Endothelial cell of umbilical vein (primary cell): ENCODE measurements around the gene ZDHHC14. TPM values are rescaled to one million over a fixed set of nuclear protein-coding genes. Genes with fewer than 3 reads are reported as not detected.
A peak's percentile ranks its signal among the peaks of the same experiment; 100 is the strongest.

ENCODE experiments used
- BruUV-seq: library from RNA; stranded (reverse); fragments of 400-500 nt; replicated peaks from 2 replicates; lab custom pipeline; 2021; lab: Mats Ljungman, UMichigan
- CTCF ChIA-PET: fragments of 300-600, 350-600 bp; sonication (Branson Sonifier 250); formaldehyde crosslinking; loops from one replicate; lab custom pipeline; 2021; ENCODE audit warnings: antibody characterized with exemption, inconsistent platforms; lab: Charles Lee
- POLR2A ChIA-PET: fragments of 300-600, 350-600 bp; sonication (Branson Sonifier 250); formaldehyde crosslinking; loops from one replicate; lab custom pipeline; 2021; ENCODE audit warnings: antibody characterized with exemption, inconsistent platforms; lab: Charles Lee
- DNase-seq: peaks from one replicate; pipeline ENCODE4 v3.0.0-alpha.2; 2011; ENCODE audit warnings: low read depth, low spot score
- FAIRE-seq: peaks from 2 replicates; lab custom pipeline; 2011; peaks lifted over from hg19 to GRCh38; lab: Jason Lieb, UNC
- H2AFZ ChIP-seq: 2 replicates; pipeline ENCODE4 v1.6.0; 2012; ENCODE audit warnings: low read depth, low read length, control low read depth, inconsistent platforms
- H3K27ac ChIP-seq: 2 replicates; pipeline ENCODE4 v1.5.1; 2011; ENCODE audit warnings: low read depth, mild to moderate bottlenecking, control low read depth, low read length, moderate library complexity; ENCODE audit not compliant: insufficient read depth
- H3K27me3 ChIP-seq, 2 experiments: 2 replicates each; pipeline versions ENCODE4 v1.6.0 to v1.6.1; 2011; ENCODE audit warnings: low read length in 2 of 2, mixed read lengths in 1 of 2; ENCODE audit not compliant: control insufficient read depth in 2 of 2, insufficient read depth in 2 of 2
- H3K36me3 ChIP-seq, 2 experiments: 2 replicates in 1 of 2; 3 replicates in 1 of 2; pipeline ENCODE4 v1.5.1; 2011; ENCODE audit warnings: low read length in 2 of 2, mild to moderate bottlenecking in 1 of 2, moderate library complexity in 1 of 2; ENCODE audit not compliant: control insufficient read depth in 2 of 2, insufficient read depth in 2 of 2; ENCODE audit errors: extremely low read depth in 1 of 2
- H3K4me1 ChIP-seq: 3 replicates; pipeline ENCODE4 v1.5.1; 2011; ENCODE audit warnings: mild to moderate bottlenecking, low read length; ENCODE audit not compliant: control insufficient read depth, insufficient read depth; ENCODE audit errors: extremely low read depth
- H3K4me2 ChIP-seq: 2 replicates; pipeline ENCODE4 v1.6.1; 2011; ENCODE audit warnings: low read length, control low read depth, mixed read lengths; ENCODE audit not compliant: insufficient read depth
- H3K4me3 ChIP-seq, 3 experiments: fragments of 200-600 bp in 1 of 3; sonication (generic), shearing (Covaris generic) in 1 of 3; replicated peaks in 1 of 3; 2 replicates each; pipeline ENCODE4 v1.5.1; 2011 to 2016; ENCODE audit warnings: control low read depth in 3 of 3, low read length in 3 of 3, mild to moderate bottlenecking in 2 of 3, inconsistent platforms in 1 of 3, low read depth in 1 of 3, moderate library complexity in 1 of 3; ENCODE audit not compliant: insufficient read depth in 1 of 3
- H3K79me2 ChIP-seq: 2 replicates; pipeline ENCODE4 v1.6.0; 2012; ENCODE audit warnings: low read length, inconsistent platforms; ENCODE audit not compliant: control insufficient read depth, insufficient read depth
- H3K9ac ChIP-seq: replicated peaks from 2 replicates; pipeline ENCODE3; 2011; ENCODE audit warnings: low read length, control low read depth; ENCODE audit not compliant: insufficient read depth; ENCODE audit errors: extremely low read depth
- H3K9me1 ChIP-seq: replicated peaks from 3 replicates; pipeline ENCODE4 v1.6.0; 2011; ENCODE audit warnings: mild to moderate bottlenecking, low read length; ENCODE audit not compliant: control insufficient read depth, insufficient read depth; ENCODE audit errors: extremely low read depth
- H3K9me3 ChIP-seq: replicated peaks from 2 replicates; pipeline ENCODE4 v1.5.1; 2012; ENCODE audit warnings: low read length, inconsistent platforms; ENCODE audit not compliant: control insufficient read depth, insufficient read depth
- H4K20me1 ChIP-seq: replicated peaks from 2 replicates; pipeline ENCODE3; 2011; ENCODE audit warnings: mild to moderate bottlenecking, low read length; ENCODE audit not compliant: control insufficient read depth, insufficient read depth; ENCODE audit errors: extremely low read depth
- EZH2 ChIP-seq: IDR thresholded peaks from 2 replicates; pipeline ENCODE4 v1.6.1; 2012; ENCODE audit warnings: borderline replicate concordance, low read depth, mild to moderate bottlenecking, moderate library complexity, low read length, inconsistent platforms; ENCODE audit not compliant: severe bottlenecking
- FOS ChIP-seq: IDR thresholded peaks from 2 replicates; pipeline ENCODE4 v1.6.1; 2011; ENCODE audit warnings: mild to moderate bottlenecking, low read length, moderate library complexity, borderline replicate concordance; ENCODE audit not compliant: insufficient read depth
- GATA2 ChIP-seq: IDR thresholded peaks from 2 replicates; pipeline ENCODE4 v1.7.0; 2011; ENCODE audit warnings: low read depth, mild to moderate bottlenecking, moderate library complexity, mixed read lengths, low read length; ENCODE audit not compliant: insufficient read length, insufficient read depth
- JUN ChIP-seq: IDR thresholded peaks from 2 replicates; pipeline ENCODE4 v1.6.1; 2011; ENCODE audit warnings: borderline replicate concordance, low read depth; ENCODE audit not compliant: insufficient read length, insufficient read depth
- MYC ChIP-seq: IDR thresholded peaks from one replicate; pipeline ENCODE4 v1.6.1; 2011; ENCODE audit warnings: mild to moderate bottlenecking, low read depth, low read length
- POLR2A ChIP-seq: IDR thresholded peaks from 2 replicates; pipeline ENCODE4 v1.6.1; 2012; ENCODE audit warnings: low read depth, mild to moderate bottlenecking, control low read depth, low read length
- POLR2AphosphoS5 ChIP-seq: IDR thresholded peaks from 2 replicates; pipeline ENCODE4 v1.6.1; 2012; ENCODE audit warnings: low read depth, mild to moderate bottlenecking, control low read depth, low read length, moderate library complexity; ENCODE audit not compliant: insufficient read depth
- dilution Hi-C: fragments of 300-500 bp; cut with MboI; formaldehyde crosslinking; loops from one replicate; pipeline ENCODE4 v1.15.0; 2019; ENCODE audit warnings: low sequenced_read_pairs; ENCODE audit not compliant: extremely low pct_ligation_motif_present
- intact Hi-C: fragments of 100-400 bp; cut with micrococcal nuclease; formaldehyde crosslinking; loops from one replicate; pipeline ENCODE4 v1.10.0; 2022
- polyA plus RNA-seq, 4 experiments: library from polyadenylated mRNA; depleted of rRNA in 3 of 4; stranded (reverse) in 3 of 4; unstranded in 1 of 4; fragments of >200 nt; gene quantifications; 2 replicates each; pipeline versions ENCODE4 v1.2.1 to v1.2.3, GENCODE V29; 2011 to 2012; ENCODE audit warnings: missing spikeins in 1 of 4
- total RNA-seq: library from RNA; stranded (reverse); gene quantifications from 2 replicates; pipeline ENCODE4 v1.2.3, GENCODE V29; 2021
- TF ChIP-seq, protein P1 (sequence below): IDR thresholded peaks from 2 replicates; pipeline ENCODE4 v1.6.1; 2011; ENCODE audit not compliant: insufficient read depth, insufficient read length
- TF ChIP-seq, protein P2 (sequence below), 2 donors: IDR thresholded peaks; 1 replicate in 1 of 2; 2 replicates in 1 of 2; pipeline ENCODE4 v1.5.1; 2011; ENCODE audit warnings: low read length in 2 of 2, mild to moderate bottlenecking in 2 of 2, moderate library complexity in 2 of 2, control low read depth in 1 of 2, inconsistent platforms in 1 of 2, low read depth in 1 of 2; ENCODE audit not compliant: insufficient read depth in 1 of 2; ENCODE audit errors: extremely low read depth in 1 of 2

ZDHHC14 gene
- total and polyA plus RNA-seq, 2 donors (not counting 3 experiments of a cell fraction or from before 2014, with no cell fraction given): 23.0 to 25.6 TPM

DNA sequence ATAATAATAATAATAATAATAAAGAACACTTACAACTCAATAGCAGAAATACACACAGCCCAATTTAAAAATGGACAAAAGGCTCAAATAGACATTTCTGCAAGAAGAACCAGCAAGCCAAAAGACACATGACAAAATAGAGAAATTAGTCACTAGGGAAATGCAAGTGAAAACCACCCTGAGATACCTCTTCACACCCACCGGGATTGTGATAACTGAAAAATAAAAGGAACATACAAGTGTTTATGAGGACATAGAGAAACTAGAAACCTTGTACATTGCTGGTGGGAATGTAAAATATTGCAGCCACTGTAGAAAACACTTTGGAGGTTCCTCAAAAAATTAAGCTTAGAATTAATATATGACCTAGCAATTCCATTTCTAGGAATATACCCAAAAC, 59.2 kb downstream of the ZDHHC14 start:
- DNase-seq (no peak), FAIRE-seq (no peak)
- Histone ChIP-seq H3K9me1 (no peaks in the 10 kb centered on the region), H3K4me3 (no peak overlapping the region), H4K20me1 (no peaks in the 10 kb centered on the region), H3K27ac (no peak overlapping the region), H3K9me3 (no peaks in the 10 kb centered on the region), H3K79me2 (no peaks in the 10 kb centered on the region), H3K4me2 (no peak overlapping the region), H3K4me1 (peaks cover 10% of the 10 kb centered on the region), H3K9ac (no peak overlapping the region), H3K36me3 (no peaks in the 10 kb centered on the region), H3K27me3 (no peaks in the 10 kb centered on the region), H2AFZ (no peak overlapping the region)
- POLR2A ChIA-PET: no interaction called here
- CTCF ChIA-PET: interaction anchor here (1.1 kb wide), 1 partner anchor 16 kb away, joined by 3 read pairs; no protein-coding TSS in a partner anchor
- no peak for TF ChIP-seq POLR2A
- TF ChIP-seq GATA2: no peak
- no peak for TF ChIP-seq FOS
- no peak for TF ChIP-seq MYC
- BruUV-seq: no TSS peak
- dilution Hi-C loops (no loop called here), intact Hi-C loops (no loop called here)

DNA sequence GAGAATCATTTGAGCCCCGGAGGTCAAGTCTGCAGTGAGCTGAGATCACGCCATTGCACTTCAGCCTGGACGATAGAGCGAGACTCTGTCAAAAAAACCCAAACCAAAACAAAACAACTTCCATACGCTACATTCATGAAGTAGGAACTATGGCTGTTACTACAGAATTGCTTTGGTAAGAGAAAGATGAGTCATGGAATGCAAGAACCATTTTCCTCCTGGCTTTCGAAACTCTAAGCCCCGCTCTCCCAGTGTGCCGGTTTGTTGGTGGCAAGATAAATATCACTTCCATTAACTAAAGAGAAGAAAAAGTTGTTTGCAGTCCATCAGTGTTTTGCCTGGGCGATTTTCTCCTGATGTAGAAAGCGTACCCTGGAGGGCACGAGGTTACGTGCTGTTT, 61.3 kb downstream of the ZDHHC14 start:
- Histone ChIP-seq H3K4me1 (peaks cover 10% of the 10 kb centered on the region), H3K4me3 (no peak overlapping the region), H3K27me3 (no peaks in the 10 kb centered on the region), H3K27ac (no peak overlapping the region), H4K20me1 (no peaks in the 10 kb centered on the region), H3K9ac (no peak overlapping the region), H3K9me3 (no peaks in the 10 kb centered on the region), H3K36me3 (no peaks in the 10 kb centered on the region), H3K79me2 (no peaks in the 10 kb centered on the region), H3K4me2 (no peak overlapping the region), H2AFZ (no peak overlapping the region), H3K9me1 (no peaks in the 10 kb centered on the region)
- CTCF ChIA-PET: no interaction called here
- FAIRE-seq (peak; percentile 33), DNase-seq (no peak)
- BruUV-seq: no TSS peak
- POLR2A ChIA-PET: no interaction called here
- TF ChIP-seq GATA2 (no peak), MYC (no peak), FOS (no peak), JUN (no peak), EZH2 (no peak), POLR2AphosphoS5 (no peak), POLR2A (no peak)
- TF ChIP-seq, protein P1, sequence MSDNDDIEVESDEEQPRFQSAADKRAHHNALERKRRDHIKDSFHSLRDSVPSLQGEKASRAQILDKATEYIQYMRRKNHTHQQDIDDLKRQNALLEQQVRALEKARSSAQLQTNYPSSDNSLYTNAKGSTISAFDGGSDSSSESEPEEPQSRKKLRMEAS: no peak
- TF ChIP-seq, protein P2, sequence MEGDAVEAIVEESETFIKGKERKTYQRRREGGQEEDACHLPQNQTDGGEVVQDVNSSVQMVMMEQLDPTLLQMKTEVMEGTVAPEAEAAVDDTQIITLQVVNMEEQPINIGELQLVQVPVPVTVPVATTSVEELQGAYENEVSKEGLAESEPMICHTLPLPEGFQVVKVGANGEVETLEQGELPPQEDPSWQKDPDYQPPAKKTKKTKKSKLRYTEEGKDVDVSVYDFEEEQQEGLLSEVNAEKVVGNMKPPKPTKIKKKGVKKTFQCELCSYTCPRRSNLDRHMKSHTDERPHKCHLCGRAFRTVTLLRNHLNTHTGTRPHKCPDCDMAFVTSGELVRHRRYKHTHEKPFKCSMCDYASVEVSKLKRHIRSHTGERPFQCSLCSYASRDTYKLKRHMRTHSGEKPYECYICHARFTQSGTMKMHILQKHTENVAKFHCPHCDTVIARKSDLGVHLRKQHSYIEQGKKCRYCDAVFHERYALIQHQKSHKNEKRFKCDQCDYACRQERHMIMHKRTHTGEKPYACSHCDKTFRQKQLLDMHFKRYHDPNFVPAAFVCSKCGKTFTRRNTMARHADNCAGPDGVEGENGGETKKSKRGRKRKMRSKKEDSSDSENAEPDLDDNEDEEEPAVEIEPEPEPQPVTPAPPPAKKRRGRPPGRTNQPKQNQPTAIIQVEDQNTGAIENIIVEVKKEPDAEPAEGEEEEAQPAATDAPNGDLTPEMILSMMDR (IDR thresholded peaks at IDR 0.05; ENCODE audit: extremely low read depth in 1 of 2, insufficient read depth in 1 of 2, low read depth in 1 of 2, low read length in 2 of 2): no peak
- dilution Hi-C loops: no loop called here
- intact Hi-C loops: no loop called here
